Liver (tissue), 3 donors: Measurements from ENCODE around the gene ATP2A3.

Source experiments
- ATF3 ChIP-seq: IDR thresholded peaks from 2 replicates; pipeline ENCODE4 v1.6.1; 2016; ENCODE audit warnings: antibody characterized with exemption
- EGR1 ChIP-seq, 2 donors: IDR thresholded peaks; 2 replicates each; pipeline ENCODE4 v1.6.1; 2016 to 2018; ENCODE audit warnings: antibody characterized with exemption in 2 of 2, low read depth in 2 of 2
- FOXA1 ChIP-seq: IDR thresholded peaks from 2 replicates; pipeline ENCODE4 v1.6.1; 2016; ENCODE audit warnings: antibody characterized with exemption
- GABPA ChIP-seq, 2 donors: IDR thresholded peaks in 1 of 2; conservative IDR thresholded peaks in 1 of 2; 2 replicates each; pipeline ENCODE4 v1.6.1; 2016; ENCODE audit warnings: antibody characterized with exemption in 2 of 2, mild to moderate bottlenecking in 1 of 2, moderate library complexity in 1 of 2
- HNF4A ChIP-seq, 2 donors: conservative IDR thresholded peaks; 2 replicates each; pipeline ENCODE4 v1.6.1; 2016; ENCODE audit warnings: antibody characterized with exemption in 2 of 2, mild to moderate bottlenecking in 2 of 2
- JUND ChIP-seq, 2 donors: IDR thresholded peaks; 2 replicates each; pipeline ENCODE4 v1.6.1; 2016; ENCODE audit warnings: antibody characterized with exemption in 2 of 2
- MAX ChIP-seq: IDR thresholded peaks from 2 replicates; pipeline ENCODE4 v1.6.1; 2016; ENCODE audit warnings: antibody characterized with exemption
- RAD21 ChIP-seq, 2 donors: IDR thresholded peaks; 2 replicates each; pipeline ENCODE4 v1.6.1; 2016; ENCODE audit warnings: antibody characterized with exemption in 2 of 2, mild to moderate bottlenecking in 2 of 2
- TAF1 ChIP-seq: conservative IDR thresholded peaks from 2 replicates; pipeline ENCODE4 v1.6.1; 2016; ENCODE audit warnings: antibody characterized with exemption, mild to moderate bottlenecking
- YY1 ChIP-seq: IDR thresholded peaks from 2 replicates; pipeline ENCODE4 v1.6.1; 2016; ENCODE audit warnings: antibody characterized with exemption, mild to moderate bottlenecking
- TF ChIP-seq, protein P1 (sequence below): fragments of 150-350 bp; IDR thresholded peaks from 2 replicates; pipeline ENCODE4 v1.5.1; 2017; ENCODE audit warnings: improper control_type of control experiment, low read depth, low read length; ENCODE audit not compliant: missing input control
- donor health status: healthy.
- donor health status: healthy.

DNA sequence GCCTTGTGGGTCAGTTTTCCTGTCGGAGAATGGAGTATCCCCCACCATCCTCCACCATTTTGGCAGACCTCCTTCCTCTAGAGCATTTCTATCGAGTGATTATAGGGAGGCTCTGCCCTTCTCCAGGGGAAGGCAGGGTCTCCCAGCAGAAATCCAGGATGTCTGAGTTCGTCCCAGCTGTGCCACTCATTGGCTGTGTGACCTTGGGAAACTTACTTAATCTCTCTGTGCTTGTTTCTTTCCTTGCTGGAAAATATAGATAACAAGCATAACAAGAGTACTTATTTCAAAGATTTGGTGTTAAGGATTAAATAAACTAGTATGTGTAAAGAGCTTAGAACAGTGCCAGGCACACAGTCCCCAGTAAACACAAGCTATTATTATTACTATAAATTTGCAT, 14.8 kb downstream of the ATP2A3 start:
- TF ChIP-seq ATF3 (no peak), EGR1 (IDR thresholded peaks at IDR 0.05; ENCODE audit: low read depth in 2 of 2) (no peak), GABPA (IDR thresholded peaks at IDR 0.05 in 1 of 2, conservative IDR thresholded peaks at IDR 0.05 in 1 of 2) (no peak), MAX (no peak), RAD21 (IDR thresholded peaks at IDR 0.05) (no peak), FOXA1 (no peak), JUND (IDR thresholded peaks at IDR 0.05) (no peak), HNF4A (conservative IDR thresholded peaks at IDR 0.05) (no peak), TAF1 (no peak), YY1 (no peak)
- TF ChIP-seq, protein P1, sequence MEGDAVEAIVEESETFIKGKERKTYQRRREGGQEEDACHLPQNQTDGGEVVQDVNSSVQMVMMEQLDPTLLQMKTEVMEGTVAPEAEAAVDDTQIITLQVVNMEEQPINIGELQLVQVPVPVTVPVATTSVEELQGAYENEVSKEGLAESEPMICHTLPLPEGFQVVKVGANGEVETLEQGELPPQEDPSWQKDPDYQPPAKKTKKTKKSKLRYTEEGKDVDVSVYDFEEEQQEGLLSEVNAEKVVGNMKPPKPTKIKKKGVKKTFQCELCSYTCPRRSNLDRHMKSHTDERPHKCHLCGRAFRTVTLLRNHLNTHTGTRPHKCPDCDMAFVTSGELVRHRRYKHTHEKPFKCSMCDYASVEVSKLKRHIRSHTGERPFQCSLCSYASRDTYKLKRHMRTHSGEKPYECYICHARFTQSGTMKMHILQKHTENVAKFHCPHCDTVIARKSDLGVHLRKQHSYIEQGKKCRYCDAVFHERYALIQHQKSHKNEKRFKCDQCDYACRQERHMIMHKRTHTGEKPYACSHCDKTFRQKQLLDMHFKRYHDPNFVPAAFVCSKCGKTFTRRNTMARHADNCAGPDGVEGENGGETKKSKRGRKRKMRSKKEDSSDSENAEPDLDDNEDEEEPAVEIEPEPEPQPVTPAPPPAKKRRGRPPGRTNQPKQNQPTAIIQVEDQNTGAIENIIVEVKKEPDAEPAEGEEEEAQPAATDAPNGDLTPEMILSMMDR: no peak
